OCI-M1 (cell line): Measurements from ENCODE around the gene DYNC2H1.
A peak's percentile ranks its signal among the peaks of the same experiment; 100 is the strongest.

Source experiments
- DNase-seq: peaks from one replicate; lab custom pipeline; 2025; lab: John Stamatoyannopoulos, UW

The DYNC2H1 gene

GRCh38 chr11:103108933-103109817, at the start of gene DYNC2H1:
Gene DYNC2H1, plus strand, starts transcription at chr11:103109426. Its CDS starts 149 bp downstream, at chr11:103109575.
- peak; percentile 88 for DNase-seq

- no peak for DNase-seq
These were observed 47.6 kb upstream of the DYNC2H1 start for GRCh38 chr11:103061656-103062055.

GRCh38 chr11:103067118-103067517, 42.1 kb upstream of the DYNC2H1 start:
- DNase-seq: no peak

- DNase-seq: no peak
These were observed 39.9 kb upstream of the DYNC2H1 start for GRCh38 chr11:103069367-103069766.

- peak; percentile 6 for DNase-seq
These were observed 39.1 kb upstream of the DYNC2H1 start for GRCh38 chr11:103070142-103070541.

- no peak for DNase-seq
These were observed 38.2 kb upstream of the DYNC2H1 start for GRCh38 chr11:103071008-103071407.

GRCh38 chr11:103076361-103076760, 32.9 kb upstream of the DYNC2H1 start:
- no peak for DNase-seq

- DNase-seq: no peak
These were observed 31.7 kb upstream of the DYNC2H1 start for GRCh38 chr11:103077554-103077953.

- no peak for DNase-seq
These were observed 30.5 kb upstream of the DYNC2H1 start for GRCh38 chr11:103078710-103079109.

GRCh38 chr11:103079833-103080232, 29.4 kb upstream of the DYNC2H1 start:
- no peak for DNase-seq

GRCh38 chr11:103085758-103086365, 23.4 kb upstream of the DYNC2H1 start:
- no peak for DNase-seq

GRCh38 chr11:103086461-103086860, 22.8 kb upstream of the DYNC2H1 start:
- no peak for DNase-seq

GRCh38 chr11:103091064-103091800, 18.0 kb upstream of the DYNC2H1 start:
- peak; percentile 64 for DNase-seq

- peak; percentile 92 for DNase-seq
These were observed 17.3 kb upstream of the DYNC2H1 start, which contains the start of gene DCUN1D5 for GRCh38 chr11:103091801-103092524. Gene DCUN1D5, minus strand, starts transcription at chr11:103092160. Its CDS starts 288 bp downstream, at chr11:103091872.

GRCh38 chr11:103097279-103097678, 11.9 kb upstream of the DYNC2H1 start:
- no peak for DNase-seq

GRCh38 chr11:103109818-103110388, 677 bp downstream of the DYNC2H1 start:
- no peak for DNase-seq

- peak; percentile 7 for DNase-seq
These were observed 1.2 kb downstream of the DYNC2H1 start for GRCh38 chr11:103110391-103110790.

GRCh38 chr11:103111400-103111799, 2.2 kb downstream of the DYNC2H1 start:
- DNase-seq: no peak

GRCh38 chr11:103112364-103112763, 3.1 kb downstream of the DYNC2H1 start:
- DNase-seq: peak; percentile 19

GRCh38 chr11:103114836-103115235, 5.6 kb downstream of the DYNC2H1 start:
- no peak for DNase-seq

- DNase-seq: no peak
These were observed 16.2 kb downstream of the DYNC2H1 start for GRCh38 chr11:103125462-103125861.
